GM19328 (cell line): ENCODE measurements around the gene NAP1L4.
"Not testable (repeated sequence)": the region's sequence is repeated elsewhere in the genome, so short reads cannot be mapped to it uniquely, and the experiment has no call there.

ENCODE experiments used
- ATAC-seq: cut with Tn5 transposase; IDR thresholded peaks from one replicate; pipeline ENCODE4 v1.9.1; 2021; ENCODE audit warnings: mild to moderate bottlenecking, moderate library complexity; ENCODE audit not compliant: unreplicated experiment

NAP1L4 gene

GRCh38 chr11:2911785-2912391 is 80.2 kb downstream of the NAP1L4 start:
- ATAC-seq, result no peak

GRCh38 chr11:2911088-2911784 is 80.9 kb downstream of the NAP1L4 start:
- no peak for ATAC-seq

GRCh38 chr11:2910401-2910955 is 81.7 kb downstream of the NAP1L4 start:
- ATAC-seq, result no peak

GRCh38 chr11:2909133-2909902 is 82.8 kb downstream of the NAP1L4 start:
- no peak for ATAC-seq

- ATAC-seq, result no peak
Observed at GRCh38 chr11:2908130-2908529, 84.0 kb downstream of the NAP1L4 start.

GRCh38 chr11:2905299-2905698 is 86.8 kb downstream of the NAP1L4 start:
- ATAC-seq, result not testable (repeated sequence)

GRCh38 chr11:2904153-2905052 is 87.7 kb downstream of the NAP1L4 start:
- ATAC-seq, result no peak

GRCh38 chr11:2903672-2904011 is 88.5 kb downstream of the NAP1L4 start:
- no peak for ATAC-seq

GRCh38 chr11:2902784-2903671 is 89.1 kb downstream of the NAP1L4 start:
- no peak for ATAC-seq

GRCh38 chr11:2901854-2902783 is 90.0 kb downstream of the NAP1L4 start:
- ATAC-seq, result peak; percentile 94

GRCh38 chr11:2901196-2901796 is 90.8 kb downstream of the NAP1L4 start:
- no peak for ATAC-seq

- ATAC-seq, result no peak
Observed at GRCh38 chr11:2899080-2899783, 92.9 kb downstream of the NAP1L4 start.

GRCh38 chr11:2898366-2899079 is 93.6 kb downstream of the NAP1L4 start:
- ATAC-seq, result no peak

GRCh38 chr11:2897048-2897447 is 95.1 kb downstream of the NAP1L4 start:
- no peak for ATAC-seq

- ATAC-seq, result no peak
Observed at GRCh38 chr11:2896047-2896446, 96.1 kb downstream of the NAP1L4 start.
